Measurements from ENCODE around the gene ADAMTS13. TPM values are rescaled to one million over a fixed set of nuclear protein-coding genes. Genes with fewer than 3 reads are reported as not detected.
"Not testable (repeated sequence)": the region's sequence is repeated elsewhere in the genome, so short reads cannot be mapped to it uniquely, and the experiment has no call there.

Gene ADAMTS13
- total RNA-seq, 1 donor from 2014 or later = 3.2 TPM

DNA sequence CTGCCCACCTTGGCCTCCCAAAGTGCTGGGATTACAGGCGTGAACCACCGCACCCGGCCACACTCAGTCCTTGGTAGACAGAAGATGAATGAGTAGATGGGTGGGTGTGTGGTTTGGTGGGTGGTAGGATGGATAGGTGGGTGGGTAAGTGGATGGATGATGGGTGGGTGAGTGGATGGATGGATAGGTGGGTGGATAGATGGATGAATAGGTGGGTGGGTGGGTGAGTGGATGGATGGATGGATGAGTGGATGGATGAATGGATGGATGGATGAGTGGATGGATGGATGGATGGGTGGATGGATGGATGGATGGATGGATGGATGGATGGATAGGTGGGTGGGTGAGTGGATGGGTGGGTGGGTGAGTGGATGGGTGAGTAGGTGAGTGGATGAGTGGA, 29.9 kb upstream of the ADAMTS13 start:
- not testable (repeated sequence) for DNase-seq

DNA sequence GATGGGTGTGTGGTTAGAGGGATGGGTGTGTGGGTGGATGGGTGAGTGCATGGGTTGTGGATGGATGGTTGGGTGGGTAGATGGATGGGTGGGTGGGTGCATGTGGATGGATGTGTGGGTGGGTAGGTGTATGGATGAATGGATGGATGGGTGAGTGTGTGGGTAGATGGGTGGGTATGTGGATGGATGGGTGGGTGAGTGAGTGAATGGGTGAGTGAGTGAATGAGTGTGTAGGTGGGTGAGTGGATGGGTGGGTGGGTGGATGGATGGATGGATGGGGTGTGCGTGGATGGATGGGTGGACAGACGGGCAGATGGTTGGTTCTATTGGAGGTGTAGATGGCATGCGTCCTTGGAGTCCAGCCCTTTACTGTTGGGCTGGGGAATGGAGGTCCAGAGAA, 28.8 kb upstream of the ADAMTS13 start:
- no peak for DNase-seq

DNA sequence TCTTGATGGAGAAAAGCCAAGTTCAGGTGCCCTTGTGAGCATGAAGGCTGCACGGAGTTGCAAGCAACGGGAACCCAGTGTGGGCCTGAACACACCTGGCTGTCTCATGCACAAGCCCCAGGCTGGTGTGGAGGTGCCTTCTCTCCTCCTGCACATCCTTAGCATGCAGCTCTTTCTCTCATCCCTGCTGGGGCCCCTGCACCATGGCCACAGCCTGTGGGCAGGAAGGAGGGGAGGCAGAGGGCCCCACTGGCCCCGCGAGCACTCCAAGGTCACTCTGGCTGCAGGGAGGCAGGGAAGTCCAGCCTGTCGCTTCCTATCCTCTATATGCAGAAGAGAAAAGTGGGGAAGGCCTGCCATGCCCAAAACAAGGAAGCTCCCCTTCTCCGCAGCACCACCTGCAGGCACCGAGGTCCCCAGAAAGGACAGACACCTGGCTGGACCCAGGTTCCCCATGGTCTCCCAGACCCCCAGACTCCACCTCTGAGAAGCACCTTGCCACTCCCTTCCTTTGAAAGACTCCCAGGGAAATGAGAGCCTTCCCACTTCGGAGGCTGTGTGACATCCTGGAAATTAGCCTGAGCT, 27.4 kb upstream of the ADAMTS13 start:
- DNase-seq = no peak

DNA sequence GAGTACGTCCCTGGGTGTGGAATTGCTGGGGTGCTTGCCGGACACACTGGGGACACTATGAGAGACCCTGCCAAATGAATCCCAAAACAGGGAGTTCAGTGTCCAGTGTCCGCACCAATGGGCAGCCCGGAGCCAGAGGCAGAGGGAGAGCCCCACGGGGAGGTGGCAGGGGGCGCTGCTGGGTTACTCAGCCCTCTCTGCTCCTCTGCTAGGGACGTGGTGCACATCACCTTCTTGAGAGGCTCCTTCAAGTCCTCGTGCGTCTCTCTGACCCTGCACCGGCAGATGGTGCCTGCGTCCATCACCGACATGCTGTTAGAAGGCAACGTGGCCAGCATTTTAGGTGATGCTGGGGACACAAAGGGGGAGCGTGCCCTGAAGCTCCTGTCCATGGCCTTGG, 25.2 kb upstream of the ADAMTS13 start:
- DNase-seq = no peak

DNA sequence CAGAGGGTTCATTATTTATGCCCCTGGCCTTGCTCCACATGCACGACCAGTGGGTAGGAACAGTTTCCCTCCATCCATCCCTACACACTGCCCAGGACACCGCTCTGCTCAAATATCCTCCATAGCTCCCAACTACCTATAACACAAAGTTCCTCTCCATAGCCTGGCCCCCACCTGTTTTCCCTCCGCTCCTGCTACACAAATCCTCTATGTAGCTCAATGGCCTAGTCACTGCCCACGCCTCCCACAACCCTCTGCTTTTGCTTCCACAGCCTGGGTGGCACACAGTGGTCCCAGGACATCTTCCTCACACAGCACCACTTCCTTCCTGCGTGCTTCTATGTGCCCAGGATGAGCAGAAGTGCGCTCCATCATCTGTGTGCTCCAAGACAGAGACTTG, 24.8 kb upstream of the ADAMTS13 start:
- no peak for DNase-seq

DNA sequence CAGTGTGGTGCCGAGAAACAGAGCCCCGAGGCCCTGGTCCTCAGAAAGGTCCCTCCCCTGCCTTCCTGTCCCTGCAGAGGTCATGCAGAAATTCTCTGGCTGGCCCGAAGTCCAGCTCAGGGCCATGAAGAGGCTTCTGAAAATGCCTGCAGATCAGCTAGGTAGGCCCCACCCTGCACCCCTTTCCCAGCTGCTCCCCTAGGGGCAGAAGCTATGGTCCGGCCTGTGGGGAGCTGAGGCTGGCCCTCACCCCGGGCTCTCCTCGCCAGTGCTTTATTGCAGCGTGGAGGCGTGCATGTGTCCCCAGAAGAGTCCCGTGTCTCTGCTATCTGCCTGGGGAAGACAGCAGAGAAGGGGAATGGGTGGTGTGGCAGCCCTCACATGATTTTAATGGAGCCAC, 24.3 kb upstream of the ADAMTS13 start:
- no peak for DNase-seq

DNA sequence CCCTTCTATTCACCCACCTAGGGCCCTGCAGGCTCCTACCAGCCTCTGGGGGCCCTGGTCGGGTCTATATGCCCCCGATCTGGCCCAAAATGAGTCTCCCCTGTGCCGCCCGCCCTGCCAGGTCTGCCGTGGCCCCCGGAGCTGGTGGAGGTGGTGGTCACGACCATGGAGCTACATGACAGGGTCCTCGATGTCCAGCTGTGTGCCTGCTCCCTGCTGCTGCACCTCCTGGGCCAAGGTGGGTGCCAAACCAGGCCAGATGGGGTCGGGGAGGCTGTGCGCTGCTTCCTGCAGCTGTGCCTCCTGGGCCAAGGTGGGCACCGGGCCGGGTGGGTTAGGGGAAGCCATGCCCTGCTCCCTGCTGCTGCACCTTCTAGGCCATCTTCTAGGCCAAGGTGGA, 21.9 kb upstream of the ADAMTS13 start:
- no peak for DNase-seq

DNA sequence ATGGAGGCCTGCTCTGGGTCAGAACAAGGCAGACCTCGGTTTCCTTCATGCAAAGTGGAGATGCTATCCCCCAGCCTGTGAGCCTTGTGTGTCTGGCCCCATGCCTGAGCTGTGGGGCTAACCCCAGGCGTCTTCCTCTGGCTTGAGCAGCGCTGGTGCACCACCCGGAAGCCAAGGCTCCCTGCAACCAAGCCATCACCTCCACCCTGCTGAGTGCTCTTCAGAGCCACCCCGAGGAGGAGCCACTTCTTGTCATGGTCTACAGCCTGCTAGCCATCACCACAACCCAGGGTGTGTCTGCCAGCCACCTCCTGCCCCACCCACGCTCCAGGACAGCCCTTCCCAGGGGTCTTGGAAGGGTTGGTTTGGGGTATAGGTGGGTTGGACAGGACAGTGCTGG, 20.6 kb upstream of the ADAMTS13 start:
- no peak for DNase-seq

DNA sequence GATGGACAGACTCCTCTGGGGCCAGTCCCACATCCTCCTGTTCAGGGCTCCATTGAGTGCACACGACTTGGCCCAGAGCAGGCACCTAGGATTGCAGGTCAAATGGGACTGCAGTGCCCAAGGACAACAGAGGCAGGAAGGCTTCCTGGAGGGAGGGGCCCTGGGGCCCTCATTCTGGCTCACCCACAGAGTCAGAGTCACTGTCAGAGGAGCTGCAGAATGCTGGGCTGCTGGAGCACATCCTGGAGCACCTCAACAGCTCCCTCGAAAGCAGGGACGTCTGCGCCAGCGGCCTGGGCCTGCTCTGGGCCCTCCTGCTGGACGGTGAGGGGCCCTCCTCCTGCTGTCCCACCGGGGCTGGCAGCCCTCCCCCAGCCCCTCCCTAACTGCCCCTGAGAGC, 19.5 kb upstream of the ADAMTS13 start:
- no peak for DNase-seq

DNA sequence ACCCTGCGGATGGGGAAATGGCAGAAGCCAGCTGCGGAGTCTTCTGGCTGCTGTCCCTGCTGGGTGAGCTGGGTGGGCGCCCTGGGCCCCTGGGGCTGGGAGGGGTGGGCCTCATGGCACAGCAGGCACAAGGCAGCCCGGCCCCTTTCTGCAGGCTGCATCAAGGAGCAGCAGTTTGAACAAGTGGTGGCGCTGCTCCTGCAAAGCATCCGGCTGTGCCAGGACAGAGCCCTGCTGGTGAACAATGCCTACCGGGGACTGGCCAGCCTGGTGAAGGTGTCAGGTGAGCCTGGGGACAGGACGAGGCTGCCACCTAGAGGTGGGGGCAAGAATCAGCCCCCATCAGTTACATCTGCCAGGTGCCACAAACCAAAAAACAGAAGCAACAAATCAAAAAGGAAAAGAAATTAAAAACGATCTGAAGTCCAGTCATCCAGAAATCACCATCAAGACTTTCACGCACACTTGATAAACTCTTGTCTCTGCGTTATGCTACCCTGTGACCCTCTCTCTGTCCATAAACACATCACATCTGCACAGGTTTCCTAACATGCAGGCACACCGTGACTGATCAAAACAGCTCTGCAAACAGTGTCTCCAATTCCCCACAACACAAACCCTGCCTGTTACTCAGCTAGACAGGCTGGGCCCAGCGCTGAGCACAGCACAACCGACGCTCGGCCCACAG, 18.3 kb upstream of the ADAMTS13 start:
- DNase-seq = no peak

DNA sequence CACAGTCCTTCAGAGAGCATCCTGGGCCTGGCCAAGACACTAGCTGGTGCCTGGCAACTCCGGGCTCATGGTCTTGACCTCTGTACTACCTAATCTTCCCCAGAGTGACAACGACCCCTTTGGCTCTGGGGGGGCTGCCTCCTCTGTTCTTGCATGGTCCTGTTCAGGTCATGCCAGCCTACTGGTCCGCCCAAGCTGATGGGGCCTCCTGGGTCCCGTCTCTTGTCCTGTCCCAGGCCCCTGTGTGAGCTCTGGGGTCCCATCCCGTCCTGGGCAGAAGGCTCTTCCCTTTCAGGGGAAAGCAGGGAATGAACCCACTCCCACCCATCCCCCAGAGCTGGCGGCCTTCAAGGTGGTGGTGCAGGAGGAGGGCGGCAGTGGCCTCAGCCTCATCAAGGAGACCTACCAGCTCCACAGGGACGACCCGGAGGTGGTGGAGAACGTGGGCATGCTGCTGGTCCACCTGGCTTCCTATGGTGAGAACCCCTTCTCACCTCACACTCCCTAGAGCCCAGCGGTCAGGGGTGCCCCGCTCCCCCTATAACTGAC, 17.6 kb upstream of the ADAMTS13 start:
- no peak for DNase-seq

DNA sequence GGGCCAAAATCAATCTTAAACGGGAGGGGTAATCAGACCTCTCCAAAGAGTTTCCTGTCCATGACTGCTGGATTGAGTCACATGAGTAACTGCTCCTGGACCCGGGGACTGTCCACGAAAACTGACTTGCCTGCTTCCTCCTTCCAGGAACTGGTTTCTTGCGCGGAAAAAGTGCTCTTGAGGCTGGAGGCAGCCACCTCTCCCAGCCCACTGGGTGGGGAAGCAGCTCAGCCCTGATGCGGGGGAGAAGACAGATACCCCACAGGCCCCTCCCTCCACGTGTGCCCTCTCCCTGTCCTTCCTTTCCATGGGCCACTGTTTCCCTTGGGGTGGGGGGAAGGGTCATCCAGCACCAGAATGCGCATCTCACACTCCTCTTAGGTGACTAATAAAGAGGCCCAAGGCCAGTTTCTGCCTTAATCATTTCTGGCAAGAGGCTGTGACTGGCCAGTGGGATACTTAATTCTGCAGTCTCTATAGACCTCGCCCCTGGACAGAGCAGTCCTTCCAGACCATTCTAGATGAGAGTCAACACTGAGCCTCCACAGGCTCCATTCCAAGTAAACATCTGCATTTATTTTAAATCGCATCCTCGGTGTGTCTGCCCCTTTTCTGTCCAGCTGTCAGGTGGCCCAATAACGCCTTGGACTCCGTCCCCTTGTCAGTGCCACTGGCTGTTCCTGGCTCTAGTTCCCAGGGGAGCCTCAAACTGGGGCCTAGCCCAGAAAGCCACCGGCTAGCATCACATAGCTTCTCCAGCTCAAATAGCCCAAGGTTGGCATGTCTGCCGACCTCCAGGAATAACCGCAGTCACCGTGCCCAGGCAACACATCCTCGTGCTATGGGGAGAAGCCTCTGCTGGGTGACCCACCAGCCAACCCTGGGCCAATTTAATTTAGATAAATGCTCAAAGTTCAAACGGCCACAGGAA, 16.4 kb upstream of the ADAMTS13 start:
- no peak for DNase-seq

DNA sequence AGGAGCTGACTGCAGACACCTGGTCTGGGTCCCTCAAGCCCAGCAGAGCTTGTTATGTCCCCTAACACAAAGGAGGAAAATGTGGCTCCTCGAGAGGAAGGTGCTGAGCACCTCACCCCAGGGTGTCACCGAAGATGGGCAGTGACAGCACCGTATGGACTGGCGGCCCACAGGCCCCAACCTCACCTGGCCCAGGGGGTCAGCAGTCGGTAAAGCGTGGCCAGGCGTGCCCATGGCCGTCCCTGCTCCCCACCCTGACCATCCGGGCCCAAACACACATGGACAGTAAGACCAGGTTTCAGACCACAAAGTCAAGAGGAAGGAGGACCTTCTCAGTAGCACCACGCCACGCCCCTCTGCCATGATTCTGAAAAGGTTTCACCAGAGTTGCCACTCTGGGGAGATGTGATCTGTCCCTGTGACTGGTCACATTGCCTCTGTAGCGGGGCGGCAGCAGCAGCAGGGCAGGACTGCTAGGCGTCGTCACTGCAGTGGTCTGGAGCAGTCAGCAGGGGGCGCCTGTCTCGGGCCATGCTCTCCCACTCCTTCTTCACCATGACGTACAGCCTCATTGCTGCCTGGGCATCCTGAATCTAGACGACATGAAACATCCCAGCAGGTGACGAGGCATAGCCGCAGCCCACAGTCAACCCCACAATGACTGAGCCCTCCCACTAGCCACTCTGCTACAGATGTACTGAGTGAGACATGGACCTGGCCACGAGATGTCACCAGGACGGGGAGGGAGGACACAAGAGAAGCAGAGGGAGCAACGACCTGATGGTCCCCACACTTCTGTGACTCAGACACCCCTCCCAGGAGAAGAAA, 15.5 kb upstream of the ADAMTS13 start:
- DNase-seq = no peak

DNA sequence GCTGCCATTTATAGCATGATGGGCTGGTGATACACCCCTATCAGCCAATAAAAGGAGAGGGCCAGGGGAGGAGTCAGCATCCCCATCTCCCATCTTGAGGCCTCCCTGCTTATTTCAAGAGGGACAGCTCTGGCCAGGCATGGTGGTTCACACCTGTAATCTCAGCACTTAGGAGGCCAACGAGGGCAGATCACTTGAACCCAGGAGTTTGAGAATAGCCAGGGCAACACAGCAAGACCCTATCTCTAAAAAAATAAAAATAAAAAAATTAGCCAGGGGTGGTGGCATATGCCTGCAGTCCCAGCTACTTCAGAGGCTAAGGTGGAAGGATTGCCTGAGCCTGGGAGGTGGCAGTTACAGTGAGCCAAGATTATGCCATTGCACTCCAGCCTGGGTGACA, 14.1 kb upstream of the ADAMTS13 start:
- no peak for DNase-seq

DNA sequence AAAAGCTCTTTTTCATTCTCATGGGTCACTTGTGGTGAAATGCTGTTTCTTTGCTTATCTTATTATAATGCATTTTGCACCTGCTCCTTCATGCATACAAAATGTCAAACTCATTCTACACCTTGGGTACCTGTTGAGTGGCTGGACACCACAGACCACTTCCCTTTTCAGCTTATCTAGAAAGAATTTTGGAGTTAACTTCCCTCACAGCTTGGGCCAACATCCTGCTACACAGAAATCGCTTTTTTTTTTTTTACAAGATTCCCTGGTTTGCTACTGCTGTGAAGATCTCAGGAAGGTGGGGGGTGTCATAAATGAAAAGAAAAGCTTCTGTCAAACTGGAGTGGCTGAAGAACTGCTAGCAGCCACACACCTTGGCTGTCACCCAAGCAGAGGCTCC, 7.0 kb upstream of the ADAMTS13 start:
- DNase-seq = no peak

DNA sequence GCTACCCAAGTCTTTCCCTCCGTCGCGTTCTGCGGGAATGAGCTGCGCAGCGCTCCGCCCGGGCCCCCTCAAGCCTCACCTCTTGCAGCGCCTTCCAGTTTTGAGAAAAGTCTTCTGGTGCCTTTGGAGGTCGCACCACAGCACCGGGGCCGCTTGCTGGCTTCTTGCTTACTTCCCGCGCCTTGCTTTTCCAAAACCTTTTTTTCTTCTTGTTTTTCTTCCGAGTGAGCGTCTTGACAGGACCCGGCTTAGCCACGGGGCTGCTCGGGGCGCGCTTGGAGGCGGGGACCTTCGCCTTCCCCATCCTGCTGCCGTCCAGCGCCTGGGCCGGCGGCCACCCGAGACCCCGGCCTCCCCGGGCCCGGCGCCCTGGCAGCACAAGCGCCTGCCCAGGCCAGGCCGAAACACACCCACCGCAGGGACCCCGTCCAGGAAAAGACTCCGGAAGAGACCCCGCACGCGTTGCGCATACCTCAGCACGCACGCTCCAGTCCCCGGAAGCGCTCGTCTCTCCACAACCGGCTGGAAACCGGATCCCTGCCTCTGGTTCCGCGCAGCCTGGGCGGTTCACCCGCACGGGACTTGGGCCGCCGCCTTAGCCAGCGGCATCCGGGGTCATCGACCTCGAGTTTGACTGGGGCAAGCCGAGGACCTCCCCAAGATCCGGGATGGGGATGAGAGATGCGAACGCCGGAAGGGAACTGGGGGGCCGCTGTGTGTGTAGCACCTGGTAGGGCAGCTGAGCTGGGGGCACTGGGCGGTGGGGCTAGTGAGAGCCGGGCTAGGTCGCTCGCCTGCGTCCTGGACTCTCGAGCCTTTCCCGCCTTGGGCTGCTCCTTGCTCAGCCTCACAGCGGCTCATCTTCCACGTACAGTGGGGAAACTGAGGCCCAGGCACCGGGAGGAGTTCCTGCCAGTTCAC, 4.4 kb upstream of the ADAMTS13 start, which contains the start of gene REXO4:
REXO4 (minus strand) TSS at position 470 of the 921 bp plus-strand sequence; CDS start at position 304, 166 bp downstream.
- peak; percentile 88 for DNase-seq

DNA sequence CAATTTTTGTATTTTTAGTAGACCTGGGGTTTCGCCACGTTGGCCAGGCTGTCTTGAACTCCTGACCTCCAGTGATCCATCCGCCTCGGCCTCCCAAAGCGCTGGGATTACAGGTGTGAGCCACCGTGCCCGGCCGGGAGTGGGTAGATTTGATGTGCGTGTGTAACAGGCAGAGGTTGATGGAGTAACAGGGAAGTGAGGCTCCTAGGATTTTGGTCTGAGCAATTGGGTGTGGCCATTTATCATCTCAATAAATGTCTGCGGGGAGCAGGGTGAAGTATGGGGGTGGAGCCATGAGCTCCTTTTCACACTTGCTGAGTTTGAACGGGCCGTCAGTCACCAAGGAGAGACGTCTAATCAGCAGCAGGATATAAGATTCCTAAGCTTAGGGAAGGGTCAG, 3.2 kb upstream of the ADAMTS13 start:
- DNase-seq = no peak

DNA sequence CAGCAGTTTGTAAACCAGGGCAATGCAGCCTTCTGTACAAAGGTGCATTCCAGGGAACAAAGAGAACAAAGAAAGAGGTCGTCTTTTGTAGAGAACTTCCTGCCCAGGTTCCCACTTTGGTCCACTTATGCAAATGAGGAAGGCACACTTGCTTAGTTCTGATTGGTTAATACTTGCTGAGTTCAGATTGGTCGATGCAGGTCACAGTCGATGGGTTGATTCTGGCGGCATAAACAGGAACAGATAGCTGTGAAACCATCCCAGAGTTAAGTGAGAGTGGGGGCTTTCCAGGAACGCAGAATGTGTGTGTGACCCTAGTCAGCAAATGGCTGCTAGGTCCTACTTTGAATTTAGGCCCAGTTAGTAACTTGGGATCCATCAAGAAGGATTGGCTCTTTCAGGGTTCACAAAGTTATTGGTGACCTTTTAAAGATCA, 1.8 kb upstream of the ADAMTS13 start:
- DNase-seq = no peak

DNA sequence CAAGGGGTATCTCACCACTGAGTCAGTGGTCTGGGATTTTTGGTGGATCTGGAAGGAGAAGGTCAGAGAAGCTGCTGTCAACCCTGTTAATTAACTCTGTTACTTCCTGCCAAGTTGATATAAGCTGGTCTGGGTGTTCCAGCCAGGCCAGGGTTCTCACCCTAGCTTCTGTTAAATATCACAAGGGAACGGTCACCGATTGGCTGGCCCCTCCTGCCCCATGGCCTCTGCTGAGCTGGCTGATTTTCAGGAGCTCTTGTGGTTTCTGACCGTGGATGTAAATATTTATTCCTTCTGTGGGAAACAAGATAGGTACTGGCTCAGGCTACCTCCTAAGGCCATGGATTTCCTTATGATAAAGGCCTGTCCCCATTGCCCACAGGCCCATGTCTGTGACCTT, 1.0 kb downstream of the ADAMTS13 start:
- no peak for DNase-seq

DNA sequence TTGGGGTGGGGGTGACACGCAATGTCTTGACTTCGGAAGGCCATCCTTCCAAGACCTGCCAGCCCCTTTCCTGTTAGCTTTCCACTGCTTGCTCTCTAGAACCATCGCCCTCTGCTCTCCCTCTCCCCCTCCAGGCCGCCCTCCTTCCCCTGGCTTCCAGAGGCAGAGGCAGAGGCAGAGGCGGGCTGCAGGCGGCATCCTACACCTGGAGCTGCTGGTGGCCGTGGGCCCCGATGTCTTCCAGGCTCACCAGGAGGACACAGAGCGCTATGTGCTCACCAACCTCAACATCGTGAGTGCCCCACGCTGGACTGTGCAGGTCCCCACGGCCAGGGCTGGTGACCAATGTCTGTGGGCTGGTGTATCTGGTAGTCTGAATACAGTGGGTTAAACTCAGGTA, 2.0 kb downstream of the ADAMTS13 start:
- DNase-seq = no peak
